HCT116 (cell line): ENCODE results near the gene FBN3.
"Not testable (repeated sequence)": the region's sequence is repeated elsewhere in the genome, so short reads cannot be mapped to it uniquely, and the experiment has no call there.

ENCODE experiments used
- CBX3 ChIP-seq: IDR thresholded peaks from 2 replicates; pipeline ENCODE4 v1.6.1; 2012; ENCODE audit warnings: low read depth
- CEBPB ChIP-seq: IDR thresholded peaks from 2 replicates; pipeline ENCODE4 v1.6.1; 2012; ENCODE audit warnings: low read depth
- CTCF ChIP-seq, 3 experiments: fragments of 200-600 bp in 1 of 3; sonication (generic) in 1 of 3; IDR thresholded peaks in 2 of 3; conservative IDR thresholded peaks in 1 of 3; 2 replicates each; pipeline ENCODE4 v1.5.1; 2012 to 2017; ENCODE audit warnings: low read depth in 2 of 3, low read length in 2 of 3, antibody characterized with exemption in 1 of 3, borderline replicate concordance in 1 of 3, control low read depth in 1 of 3, mild to moderate bottlenecking in 1 of 3, mixed read lengths in 1 of 3, mixed run types in 1 of 3, moderate library complexity in 1 of 3; ENCODE audit not compliant: insufficient read depth in 1 of 3
- EZH2 ChIP-seq: fragments of 200-600 bp; sonication (generic); IDR thresholded peaks from 2 replicates; pipeline ENCODE4 v1.6.1; 2017; ENCODE audit warnings: antibody characterized with exemption, mixed run types
- EZH2phosphoT487 ChIP-seq: fragments of 200-600 bp; IDR thresholded peaks from 2 replicates; pipeline ENCODE4 v1.6.1; 2018; ENCODE audit warnings: antibody characterized with exemption, borderline replicate concordance
- JUND ChIP-seq: IDR thresholded peaks from 2 replicates; pipeline ENCODE4 v1.6.1; 2012
- MAX ChIP-seq: IDR thresholded peaks from 2 replicates; pipeline ENCODE4 v1.6.1; 2012
- POLR2A ChIP-seq: IDR thresholded peaks from 2 replicates; pipeline ENCODE4 v1.7.0; 2011; ENCODE audit warnings: borderline replicate concordance; ENCODE audit not compliant: insufficient read depth, insufficient read length; ENCODE audit errors: extremely low read depth
- POLR2AphosphoS5 ChIP-seq: IDR thresholded peaks from 2 replicates; pipeline ENCODE4 v1.6.1; 2011; ENCODE audit warnings: mild to moderate bottlenecking, low read depth, low read length, moderate library complexity
- RAD21 ChIP-seq: IDR thresholded peaks from 2 replicates; pipeline ENCODE4 v1.6.1; 2012; ENCODE audit warnings: low read depth, mild to moderate bottlenecking
- REST ChIP-seq: IDR thresholded peaks from 2 replicates; pipeline ENCODE4 v1.6.1; 2012; ENCODE audit warnings: low read depth
- TCF7L2 ChIP-seq: IDR thresholded peaks from 2 replicates; pipeline ENCODE4 v1.7.0; 2011; ENCODE audit warnings: borderline replicate concordance, inconsistent platforms; ENCODE audit not compliant: insufficient read depth, insufficient read length; ENCODE audit errors: extremely low read depth
- ZNF274 ChIP-seq: fragments of 200-500 bp; sonication (Bioruptor generic); IDR thresholded peaks from 2 replicates; pipeline ENCODE4 v1.6.1; 2014; ENCODE audit warnings: mild to moderate bottlenecking, low read depth, low read length, inconsistent platforms

DNA sequence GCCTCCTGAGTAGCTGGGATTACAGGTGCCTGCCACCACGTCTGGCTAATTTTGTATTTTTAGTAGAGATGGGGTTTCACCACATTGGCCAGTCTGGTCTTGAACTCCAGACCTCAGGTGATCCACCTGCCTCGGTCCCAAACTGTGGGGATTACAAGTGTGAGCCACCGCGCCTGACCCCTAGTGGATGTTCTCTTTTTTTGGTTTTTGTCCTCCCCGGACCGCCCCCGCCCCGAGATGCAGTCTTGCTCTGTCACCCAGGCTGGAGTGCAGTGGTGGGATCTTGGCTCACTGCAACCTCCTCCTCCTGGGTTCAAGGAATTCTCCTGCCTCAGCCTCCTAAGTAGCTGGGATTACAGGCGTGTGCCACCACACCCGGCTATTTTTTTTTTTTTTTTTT lies 4.6 kb upstream of the FBN3 start:
- TF ChIP-seq TCF7L2, POLR2A, CBX3, CEBPB, EZH2, MAX, RAD21, POLR2AphosphoS5, EZH2phosphoT487, REST, ZNF274, JUND: not testable (repeated sequence)
- TF ChIP-seq CTCF (IDR thresholded peaks at IDR 0.05 in 2 of 3, conservative IDR thresholded peaks at IDR 0.05 in 1 of 3; ENCODE audit: borderline replicate concordance in 1 of 3, insufficient read depth in 1 of 3, low read depth in 2 of 3, low read length in 2 of 3), result peak in 1 of 3 experiments; percentile 41; a peak in 2 of 6 replicates
